ENCODE data around the gene MUC3A.
"Not testable (repeated sequence)": the region's sequence is repeated elsewhere in the genome, so short reads cannot be mapped to it uniquely, and the experiment has no call there.

DNA sequence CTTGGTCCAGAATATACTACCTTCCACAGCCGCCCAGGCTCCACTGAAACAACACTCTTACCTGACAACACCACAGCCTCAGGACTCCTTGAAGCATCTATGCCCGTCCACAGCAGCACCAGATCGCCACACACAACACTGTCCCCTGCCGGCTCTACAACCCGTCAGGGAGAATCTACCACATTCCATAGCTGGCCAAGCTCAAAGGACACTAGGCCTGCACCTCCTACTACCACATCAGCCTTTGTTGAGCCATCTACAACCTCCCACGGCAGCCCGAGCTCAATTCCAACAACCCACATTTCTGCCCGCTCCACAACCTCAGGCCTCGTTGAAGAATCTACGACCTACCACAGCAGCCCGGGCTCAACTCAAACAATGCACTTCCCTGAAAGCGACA, 42.9 kb downstream of the MUC3A start:
- TF ChIP-seq EZH2 (IDR thresholded peaks at IDR 0.05; ENCODE audit: borderline replicate concordance) = not testable (repeated sequence)
- TF ChIP-seq, protein P1, sequence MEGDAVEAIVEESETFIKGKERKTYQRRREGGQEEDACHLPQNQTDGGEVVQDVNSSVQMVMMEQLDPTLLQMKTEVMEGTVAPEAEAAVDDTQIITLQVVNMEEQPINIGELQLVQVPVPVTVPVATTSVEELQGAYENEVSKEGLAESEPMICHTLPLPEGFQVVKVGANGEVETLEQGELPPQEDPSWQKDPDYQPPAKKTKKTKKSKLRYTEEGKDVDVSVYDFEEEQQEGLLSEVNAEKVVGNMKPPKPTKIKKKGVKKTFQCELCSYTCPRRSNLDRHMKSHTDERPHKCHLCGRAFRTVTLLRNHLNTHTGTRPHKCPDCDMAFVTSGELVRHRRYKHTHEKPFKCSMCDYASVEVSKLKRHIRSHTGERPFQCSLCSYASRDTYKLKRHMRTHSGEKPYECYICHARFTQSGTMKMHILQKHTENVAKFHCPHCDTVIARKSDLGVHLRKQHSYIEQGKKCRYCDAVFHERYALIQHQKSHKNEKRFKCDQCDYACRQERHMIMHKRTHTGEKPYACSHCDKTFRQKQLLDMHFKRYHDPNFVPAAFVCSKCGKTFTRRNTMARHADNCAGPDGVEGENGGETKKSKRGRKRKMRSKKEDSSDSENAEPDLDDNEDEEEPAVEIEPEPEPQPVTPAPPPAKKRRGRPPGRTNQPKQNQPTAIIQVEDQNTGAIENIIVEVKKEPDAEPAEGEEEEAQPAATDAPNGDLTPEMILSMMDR (IDR thresholded peaks at IDR 0.05; ENCODE audit: poor library complexity) = not testable (repeated sequence)
